GM21723 (cell line): Measurements from ENCODE around the gene LPIN2.

ENCODE experiments used
- ATAC-seq: cut with Tn5 transposase; IDR thresholded peaks from one replicate; pipeline ENCODE4 v1.9.1; 2021; ENCODE audit warnings: mild to moderate bottlenecking, moderate library complexity; ENCODE audit not compliant: unreplicated experiment

Gene LPIN2

DNA sequence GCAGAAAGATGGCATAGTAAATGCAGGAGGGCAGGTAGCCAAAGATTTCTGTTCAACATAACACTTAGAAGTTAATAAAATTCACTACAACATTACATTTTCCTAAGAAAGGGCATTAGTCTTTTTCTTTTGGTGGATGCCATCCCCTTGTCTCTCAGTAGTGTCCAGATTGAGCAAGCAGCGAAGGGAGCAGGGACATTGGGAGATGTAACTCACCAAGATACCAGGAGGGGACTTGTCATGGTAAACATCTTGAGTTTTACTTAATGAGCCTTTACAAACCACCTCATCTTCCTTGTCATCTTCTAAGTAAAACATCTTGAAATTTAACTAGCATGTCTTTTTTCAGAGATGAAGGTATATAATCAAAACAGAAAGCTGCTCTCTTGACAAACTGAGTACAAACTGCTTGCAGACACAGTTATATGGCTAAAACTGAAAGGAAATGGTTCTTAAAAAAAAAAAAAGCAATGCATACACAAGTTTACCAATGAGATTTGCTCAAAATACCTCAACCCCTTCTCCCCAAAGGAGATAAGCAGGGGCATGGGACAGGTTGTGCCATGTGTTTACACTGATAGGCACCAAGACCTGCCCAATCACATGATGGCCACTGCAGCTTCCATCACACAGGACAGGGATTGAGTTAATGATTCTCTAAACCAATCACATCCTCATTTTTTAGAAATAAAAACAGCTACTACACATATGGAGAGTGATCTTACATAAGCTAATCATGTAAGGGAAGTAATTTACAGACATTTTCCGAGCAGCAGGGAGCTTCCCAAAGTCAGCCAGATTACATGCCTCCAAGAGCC, 30.3 kb downstream of the LPIN2 start:
- ATAC-seq, result no peak

- no peak for ATAC-seq
These were observed 30.9 kb downstream of the LPIN2 start for GRCh38 chr18:2982022-2982421.

- no peak for ATAC-seq
These were observed 31.7 kb downstream of the LPIN2 start for GRCh38 chr18:2981212-2981728.

DNA sequence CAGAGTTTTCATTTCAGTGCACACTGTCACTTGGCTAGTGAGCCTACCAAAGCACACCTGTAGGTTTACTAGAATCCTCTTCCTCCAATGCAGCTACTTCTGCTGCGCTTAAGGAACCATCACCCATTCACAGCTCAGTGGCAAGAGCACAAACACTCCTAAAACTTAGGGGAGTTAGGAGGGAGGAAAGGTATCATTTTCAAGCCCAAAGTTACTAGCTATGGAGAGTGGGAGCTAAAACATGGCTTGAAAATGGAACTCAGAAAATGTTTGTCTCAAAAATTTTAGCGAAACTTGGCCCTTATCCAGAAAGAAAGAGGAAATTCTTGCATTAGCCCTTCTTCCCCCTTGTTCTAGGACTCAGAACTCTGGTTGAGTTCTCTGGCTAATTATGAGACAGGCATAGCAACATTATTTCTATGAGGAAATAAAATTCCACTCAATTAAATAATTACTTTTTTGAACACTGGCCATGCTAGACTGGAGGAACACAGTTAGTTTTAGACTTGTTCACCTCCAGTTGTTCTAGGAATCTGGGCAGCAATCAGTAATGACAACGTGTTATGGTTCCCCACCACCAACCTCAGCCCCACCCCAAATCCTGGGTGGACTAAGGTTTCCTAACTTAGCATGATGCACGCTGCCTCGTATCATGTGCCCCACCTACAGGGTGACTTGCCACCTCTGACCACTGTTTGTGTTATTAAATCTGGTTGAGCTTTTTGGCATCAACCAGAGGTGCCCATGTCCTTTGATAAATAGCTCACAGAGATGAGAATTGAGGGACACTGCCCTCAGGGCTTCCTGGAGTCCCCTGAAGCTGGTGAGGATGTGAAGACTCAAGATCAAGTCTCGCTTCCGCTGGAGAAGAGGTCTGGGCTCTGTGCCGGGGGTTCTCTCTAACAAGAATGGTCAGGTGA, 32.8 kb downstream of the LPIN2 start:
- ATAC-seq, result peak; percentile 30

DNA sequence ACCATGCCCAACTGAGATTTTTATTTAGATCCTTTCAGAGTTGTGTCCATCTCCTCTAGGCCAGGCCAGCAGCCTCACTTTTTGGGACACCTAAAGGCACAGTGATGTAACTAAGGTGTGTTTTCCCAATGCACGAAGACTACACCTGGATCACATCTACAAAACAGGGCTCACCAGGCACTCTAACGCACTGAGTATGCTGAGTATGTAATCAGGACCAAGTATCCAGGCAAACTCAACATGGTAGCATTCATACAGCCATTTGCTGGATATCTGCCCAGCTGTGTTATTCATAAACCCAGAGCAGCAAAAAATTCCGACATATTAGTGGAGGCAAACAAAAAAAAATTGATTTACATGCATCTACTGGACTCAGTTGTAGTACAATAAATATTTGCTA, 33.8 kb downstream of the LPIN2 start:
- ATAC-seq, result no peak

GRCh38 chr18:2978661-2979106, 34.3 kb downstream of the LPIN2 start:
- ATAC-seq, result peak; percentile 7

DNA sequence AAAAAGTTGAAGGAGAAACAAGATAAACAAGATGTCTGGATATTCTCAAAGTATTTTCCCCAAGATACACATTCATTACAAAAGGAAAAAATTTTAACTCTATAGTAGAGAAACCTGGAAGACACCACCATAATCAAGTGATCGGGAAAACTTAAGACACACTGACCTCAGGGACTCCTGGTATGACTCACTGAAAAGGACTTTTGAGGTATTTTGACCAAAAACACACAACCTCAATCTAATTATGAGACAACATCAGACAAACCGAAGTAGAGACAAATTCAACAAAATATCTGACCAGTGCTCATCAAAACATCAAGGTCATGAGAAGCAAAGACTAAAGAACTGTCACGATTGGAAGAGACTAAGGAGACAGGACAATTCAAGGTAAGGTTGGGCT, 34.7 kb downstream of the LPIN2 start:
- ATAC-seq, result peak; percentile 29

DNA sequence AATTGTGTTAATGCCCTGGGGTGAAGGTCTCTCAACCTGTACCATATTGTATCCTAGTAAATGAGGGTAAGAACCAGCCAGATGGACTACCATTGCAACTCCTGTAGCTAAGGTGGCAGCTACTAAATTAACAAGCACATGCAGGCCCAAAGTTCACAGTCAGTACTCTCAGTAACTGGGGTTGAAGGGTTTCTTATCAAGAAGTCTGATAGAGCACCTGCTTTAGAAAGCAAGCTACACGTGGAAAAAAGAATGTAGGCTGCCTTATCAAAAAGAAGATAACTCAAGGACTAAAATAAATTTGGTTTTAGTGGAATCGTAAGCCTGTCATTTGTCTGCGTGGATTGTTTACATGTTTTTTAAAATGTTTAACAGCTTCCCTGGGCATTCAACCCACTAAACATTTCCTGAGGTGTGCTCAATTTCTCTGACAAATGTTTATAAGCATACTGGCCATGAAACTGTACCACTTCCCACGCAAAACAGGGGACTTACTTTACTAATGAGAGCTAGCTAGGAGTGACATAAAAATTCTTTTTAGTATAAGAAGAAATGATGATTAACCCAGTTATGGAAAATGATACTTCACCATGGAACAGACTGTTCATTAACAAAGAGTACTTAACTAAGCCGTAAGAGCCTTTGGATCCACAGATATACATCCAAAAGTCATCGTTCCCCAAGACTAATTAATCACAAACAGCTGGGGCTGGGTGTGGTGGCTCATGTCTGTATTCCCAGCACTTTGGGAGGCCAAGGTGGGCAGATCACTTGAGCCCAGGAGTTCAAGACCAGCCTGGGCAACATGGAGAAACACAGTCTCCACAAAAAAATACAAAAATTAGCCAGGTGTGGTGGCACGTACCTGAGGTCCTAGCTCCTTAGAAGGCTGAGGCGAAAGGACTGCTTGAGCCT, 36.5 kb downstream of the LPIN2 start:
- ATAC-seq, result no peak

- no peak for ATAC-seq
These were observed 38.2 kb downstream of the LPIN2 start for GRCh38 chr18:2974731-2975130.

DNA sequence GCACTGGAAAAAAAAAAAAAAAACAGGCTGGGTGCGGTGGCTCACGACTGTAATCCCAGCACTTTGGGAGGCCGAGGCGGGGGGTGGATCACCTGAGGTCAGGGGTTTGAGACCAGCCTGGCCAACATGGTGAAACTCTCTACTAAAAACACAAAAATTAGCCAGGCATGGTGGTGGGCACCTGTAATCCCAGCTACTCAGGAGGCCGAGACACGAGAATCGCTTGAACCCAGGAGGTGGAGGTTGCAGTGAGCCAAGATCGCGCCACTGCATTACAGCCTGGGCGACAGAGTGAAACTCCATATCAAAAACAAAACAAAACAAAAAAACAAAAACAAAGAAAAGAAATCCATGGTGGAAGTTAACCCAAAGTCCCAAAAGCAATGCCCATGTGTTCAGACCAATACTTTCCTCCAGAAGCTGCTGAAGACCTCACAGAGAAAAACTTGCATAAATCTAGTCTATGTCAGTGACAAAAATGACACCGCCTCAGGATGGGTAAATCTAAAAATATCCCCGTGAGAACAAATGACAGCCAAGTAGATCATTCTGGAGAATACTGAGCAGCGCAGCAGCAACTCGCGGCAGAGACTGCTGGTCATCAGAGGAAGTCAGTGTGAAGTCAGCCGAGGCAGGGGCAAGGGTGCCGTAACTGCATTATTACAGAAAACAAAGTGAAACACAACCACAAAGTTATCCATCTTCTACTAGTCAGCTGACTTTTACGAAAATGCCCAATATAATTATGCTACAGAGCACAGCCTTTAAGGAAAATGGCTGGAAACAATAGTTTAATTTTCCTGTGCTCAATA, 41.0 kb downstream of the LPIN2 start:
- peak; percentile 84 for ATAC-seq

- no peak for ATAC-seq
These were observed 41.9 kb downstream of the LPIN2 start for GRCh38 chr18:2970772-2971659.

DNA sequence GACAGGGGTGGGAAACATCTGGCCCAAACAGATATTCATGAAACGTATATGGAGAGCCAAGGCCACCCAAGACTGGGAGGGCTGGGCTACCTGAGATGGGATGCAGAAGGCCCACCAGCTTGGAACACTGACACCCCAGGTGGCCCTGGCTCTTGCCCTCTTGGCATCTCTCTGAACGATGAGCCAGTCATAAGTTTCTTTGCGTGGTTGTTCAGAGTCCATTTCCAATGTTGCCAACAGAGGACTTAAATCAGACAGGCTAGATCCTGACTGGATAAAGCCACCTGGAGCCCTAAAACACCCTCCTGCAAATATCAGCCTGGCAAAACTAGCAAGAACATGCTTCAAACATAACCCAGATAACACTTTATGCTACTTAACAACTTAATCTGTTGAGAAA, 42.6 kb downstream of the LPIN2 start:
- ATAC-seq, result no peak

GRCh38 chr18:2969695-2970094, 43.2 kb downstream of the LPIN2 start:
- ATAC-seq, result no peak

GRCh38 chr18:2968606-2969005, 44.3 kb downstream of the LPIN2 start:
- no peak for ATAC-seq

GRCh38 chr18:2967820-2968219, 45.1 kb downstream of the LPIN2 start:
- ATAC-seq, result no peak

- ATAC-seq, result no peak
These were observed 45.6 kb downstream of the LPIN2 start for GRCh38 chr18:2967357-2967756.

DNA sequence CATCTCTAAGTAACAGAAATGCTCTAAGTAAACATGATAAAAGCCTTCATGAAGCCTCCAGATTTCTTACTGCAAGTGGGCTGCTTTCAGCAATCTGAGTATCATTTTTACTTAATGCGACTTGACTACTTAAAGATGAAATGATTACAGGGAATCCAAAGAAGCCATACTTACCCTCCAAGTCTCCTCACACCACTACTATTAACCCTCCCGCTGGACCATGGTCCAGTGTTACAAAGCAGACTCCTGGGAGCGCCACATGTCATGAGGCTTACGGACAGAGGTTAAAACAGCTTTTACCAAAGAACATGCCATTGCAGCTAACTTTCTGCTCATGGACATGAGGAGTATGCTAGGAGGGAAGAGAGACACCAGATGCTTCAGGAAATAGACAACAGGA, 46.4 kb downstream of the LPIN2 start:
- no peak for ATAC-seq

GRCh38 chr18:2965797-2966196, 47.1 kb downstream of the LPIN2 start:
- no peak for ATAC-seq
